ENCODE data around the gene ZNF43.

ZNF43 gene

DNA sequence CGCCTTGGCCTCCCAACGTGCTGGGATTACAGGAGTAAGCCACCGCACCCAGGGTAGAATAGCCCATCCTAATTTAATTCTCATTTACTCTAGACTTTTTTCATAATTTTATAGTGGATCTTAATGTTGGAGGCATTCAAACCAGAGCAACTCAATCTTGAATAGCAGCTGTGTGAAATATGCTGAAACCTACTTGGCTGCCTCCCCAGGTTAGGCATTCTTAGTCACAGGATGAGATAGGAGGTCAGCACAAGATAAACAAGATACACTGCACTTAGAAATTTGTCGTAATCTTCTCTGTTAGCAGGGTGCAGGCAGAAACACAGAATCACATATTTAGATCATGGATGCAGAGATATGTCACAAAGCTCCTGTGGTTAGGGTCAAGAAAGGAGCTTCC, 2.7 kb upstream of the ZNF43 start:
- Histone ChIP-seq H4K8ac (ENCODE audit: low read depth, low read length) (no peak overlapping the region), H3K4me3 (ENCODE audit: low read length in 2 of 2) (no peak overlapping the region), H3K36me3 (replicated peaks in 1 of 2; ENCODE audit: control insufficient read depth in 2 of 2, insufficient read depth in 2 of 2, low read length in 2 of 2) (peaks cover 44 to 76% of the 10 kb centered on the region in 2 donors), H3K14ac (ENCODE audit: low read length) (no peak overlapping the region), H3K23ac (ENCODE audit: low read depth, low read length, poor library complexity) (no peak overlapping the region), H3K27ac (replicated peaks; ENCODE audit: low read length) (no peak overlapping the region), H2BK5ac (ENCODE audit: low read length) (no peak overlapping the region), H2BK120ac (ENCODE audit: low read depth, low read length) (no peak overlapping the region), H2BK15ac (ENCODE audit: low read length) (no peak overlapping the region), H2BK12ac (ENCODE audit: low read length) (no peak overlapping the region), H2AFZ (ENCODE audit: low read length) (no peak overlapping the region), H3K4me2 (ENCODE audit: insufficient read depth, low read length, poor library complexity, severe bottlenecking) (no peak overlapping the region), H3K18ac (ENCODE audit: low read length) (no peak overlapping the region), H3K9ac (ENCODE audit: low read depth, low read length, poor library complexity) (no peak overlapping the region), H3K4me1 (ENCODE audit: control insufficient read depth in 2 of 2, insufficient read depth in 1 of 2, low read depth in 1 of 2, low read length in 2 of 2) (peaks cover 2 to 3% of the 10 kb centered on the region in 2 donors), H2AK5ac (ENCODE audit: low read depth, low read length) (no peak overlapping the region), H3K79me1 (ENCODE audit: low read depth, low read length) (peaks cover 2% of the 10 kb centered on the region), H3K4ac (ENCODE audit: low read length) (no peak overlapping the region), H4K91ac (ENCODE audit: low read depth, low read length, poor library complexity) (no peak overlapping the region), H3K27me3 (ENCODE audit: control insufficient read depth in 3 of 3, insufficient read depth in 3 of 3, low read depth in 1 of 3, low read length in 3 of 3) (no peaks in the 10 kb centered on the region), H3K9me3 (replicated peaks in 1 of 2; ENCODE audit: control insufficient read depth in 2 of 2, insufficient read depth in 1 of 2, low read depth in 1 of 2, low read length in 2 of 2) (peaks cover 4 to 14% of the 10 kb centered on the region in 2 donors)
- no peak for DNase-seq (ENCODE audit: low spot score)
- WGBS, 2 donors (ENCODE audit: extremely low coverage in 2 of 2, insufficient read length in 2 of 2, insufficient replicate concordance in 1 of 2), result no CpG with 5 or more reads among the region's 4 CpGs

DNA sequence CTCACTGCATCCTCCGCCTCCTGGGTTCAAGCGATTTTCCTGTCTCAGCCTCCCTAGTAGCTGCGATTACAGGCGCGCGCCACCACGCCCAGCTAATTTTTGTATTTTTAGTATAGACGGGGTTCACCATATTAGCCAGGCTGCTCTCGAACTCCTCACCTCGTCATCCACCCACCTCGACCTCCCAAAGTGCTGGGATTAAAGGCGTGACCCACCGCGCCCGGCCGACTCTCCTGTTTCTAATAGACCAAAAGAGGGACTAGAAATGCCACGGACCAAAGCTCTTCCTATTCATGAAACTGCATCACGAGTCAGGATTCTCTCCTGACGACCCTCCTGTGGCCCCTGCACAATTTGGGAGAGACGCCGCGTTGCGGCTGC, 563 bp downstream of the ZNF43 start:
- Histone ChIP-seq H3K27me3 (ENCODE audit: control insufficient read depth in 3 of 3, insufficient read depth in 3 of 3, low read depth in 1 of 3, low read length in 3 of 3) (no peaks in the 10 kb centered on the region), H4K91ac (ENCODE audit: low read depth, low read length, poor library complexity) (no peak overlapping the region), H2BK120ac (ENCODE audit: low read depth, low read length) (no peak overlapping the region), H3K4me3 (ENCODE audit: low read length in 2 of 2) (peak overlapping the region; percentile 72 to 92), H3K23ac (ENCODE audit: low read depth, low read length, poor library complexity) (peak overlapping the region; percentile 95), H3K4me1 (ENCODE audit: control insufficient read depth in 2 of 2, insufficient read depth in 1 of 2, low read depth in 1 of 2, low read length in 2 of 2) (peaks cover 2 to 3% of the 10 kb centered on the region in 2 donors), H2AK5ac (ENCODE audit: low read depth, low read length) (no peak overlapping the region), H3K18ac (ENCODE audit: low read length) (peak overlapping the region; percentile 95), H2AFZ (ENCODE audit: low read length) (peak overlapping the region; percentile 84), H2BK5ac (ENCODE audit: low read length) (peak overlapping the region; percentile 93), H4K8ac (ENCODE audit: low read depth, low read length) (peak overlapping the region; percentile 82), H3K79me1 (ENCODE audit: low read depth, low read length) (peaks cover 4% of the 10 kb centered on the region), H3K4ac (ENCODE audit: low read length) (peak overlapping the region; percentile 89), H3K27ac (replicated peaks; ENCODE audit: low read length) (peak overlapping the region; percentile 99), H2BK12ac (ENCODE audit: low read length) (no peak overlapping the region), H2BK15ac (ENCODE audit: low read length) (no peak overlapping the region), H3K4me2 (ENCODE audit: insufficient read depth, low read length, poor library complexity, severe bottlenecking) (peak overlapping the region; percentile 86), H3K9me3 (replicated peaks in 1 of 2; ENCODE audit: control insufficient read depth in 2 of 2, insufficient read depth in 1 of 2, low read depth in 1 of 2, low read length in 2 of 2) (peaks cover 4 to 46% of the 10 kb centered on the region in 2 donors), H3K36me3 (replicated peaks in 1 of 2; ENCODE audit: control insufficient read depth in 2 of 2, insufficient read depth in 2 of 2, low read length in 2 of 2) (peaks cover 22 to 70% of the 10 kb centered on the region in 2 donors), H3K9ac (ENCODE audit: low read depth, low read length, poor library complexity) (peak overlapping the region; percentile 95), H3K14ac (ENCODE audit: low read length) (peak overlapping the region; percentile 98)
- DNase-seq (ENCODE audit: low spot score), result no peak
- no CpG with 5 or more reads among the region's 23 CpGs for WGBS, 2 donors (ENCODE audit: extremely low coverage in 2 of 2, insufficient read length in 2 of 2, insufficient replicate concordance in 1 of 2)

DNA sequence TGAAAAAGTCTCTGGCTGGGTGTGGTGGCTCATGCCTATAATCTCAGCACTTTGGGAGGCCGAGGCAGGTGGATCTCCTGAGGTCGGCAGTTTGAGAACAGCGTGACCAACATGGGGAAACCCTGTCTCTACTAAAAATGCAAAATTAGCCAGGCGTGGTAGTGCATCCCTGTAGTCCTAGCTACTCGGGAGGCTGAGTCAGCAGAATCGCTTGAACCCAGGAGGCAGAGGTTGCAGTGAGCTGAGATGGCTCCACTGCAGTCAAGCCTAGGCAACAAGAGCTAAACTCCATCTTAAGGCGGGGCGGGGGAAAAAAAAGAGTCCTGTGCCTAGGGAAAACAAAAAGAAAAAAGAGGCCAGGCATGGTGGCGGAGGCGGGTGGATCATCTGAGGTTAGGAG, 2.2 kb downstream of the ZNF43 start:
- H4K91ac ChIP-seq (ENCODE audit: low read depth, low read length, poor library complexity), result no peak overlapping the region
- peaks cover 7 to 69% of the 10 kb centered on the region in 2 donors for H3K36me3 ChIP-seq (replicated peaks in 1 of 2; ENCODE audit: control insufficient read depth in 2 of 2, insufficient read depth in 2 of 2, low read length in 2 of 2)
- no peak for DNase-seq (ENCODE audit: low spot score)
- H2BK5ac ChIP-seq (ENCODE audit: low read length), result no peak overlapping the region
- WGBS, 2 donors (ENCODE audit: extremely low coverage in 2 of 2, insufficient read length in 2 of 2, insufficient replicate concordance in 1 of 2), result no CpG with 5 or more reads among the region's 10 CpGs
- no peak overlapping the region for H4K8ac ChIP-seq (ENCODE audit: low read depth, low read length)
- no peak overlapping the region for H2AFZ ChIP-seq (ENCODE audit: low read length)
- H3K27ac ChIP-seq (replicated peaks; ENCODE audit: low read length), result no peak overlapping the region
- no peak overlapping the region for H3K23ac ChIP-seq (ENCODE audit: low read depth, low read length, poor library complexity)
- H2BK120ac ChIP-seq (ENCODE audit: low read depth, low read length), result no peak overlapping the region
- peaks cover 2 to 3% of the 10 kb centered on the region in 2 donors for H3K4me1 ChIP-seq (ENCODE audit: control insufficient read depth in 2 of 2, insufficient read depth in 1 of 2, low read depth in 1 of 2, low read length in 2 of 2)
- no peak overlapping the region for H2BK12ac ChIP-seq (ENCODE audit: low read length)
- no peak overlapping the region for H3K9ac ChIP-seq (ENCODE audit: low read depth, low read length, poor library complexity)
- no peak overlapping the region for H2AK5ac ChIP-seq (ENCODE audit: low read depth, low read length)
- H3K9me3 ChIP-seq (replicated peaks in 1 of 2; ENCODE audit: control insufficient read depth in 2 of 2, insufficient read depth in 1 of 2, low read depth in 1 of 2, low read length in 2 of 2), result peaks cover 4 to 61% of the 10 kb centered on the region in 2 donors
- no peaks in the 10 kb centered on the region for H3K27me3 ChIP-seq (ENCODE audit: control insufficient read depth in 3 of 3, insufficient read depth in 3 of 3, low read depth in 1 of 3, low read length in 3 of 3)
- H3K18ac ChIP-seq (ENCODE audit: low read length), result no peak overlapping the region
- peak overlapping the region in 1 of 2 donors; percentile 38 for H3K4me3 ChIP-seq (ENCODE audit: low read length in 2 of 2)
- no peak overlapping the region for H3K4me2 ChIP-seq (ENCODE audit: insufficient read depth, low read length, poor library complexity, severe bottlenecking)
- no peak overlapping the region for H3K14ac ChIP-seq (ENCODE audit: low read length)
- H3K79me1 ChIP-seq (ENCODE audit: low read depth, low read length), result peaks cover 2% of the 10 kb centered on the region
- H2BK15ac ChIP-seq (ENCODE audit: low read length), result no peak overlapping the region
- no peak overlapping the region for H3K4ac ChIP-seq (ENCODE audit: low read length)

DNA sequence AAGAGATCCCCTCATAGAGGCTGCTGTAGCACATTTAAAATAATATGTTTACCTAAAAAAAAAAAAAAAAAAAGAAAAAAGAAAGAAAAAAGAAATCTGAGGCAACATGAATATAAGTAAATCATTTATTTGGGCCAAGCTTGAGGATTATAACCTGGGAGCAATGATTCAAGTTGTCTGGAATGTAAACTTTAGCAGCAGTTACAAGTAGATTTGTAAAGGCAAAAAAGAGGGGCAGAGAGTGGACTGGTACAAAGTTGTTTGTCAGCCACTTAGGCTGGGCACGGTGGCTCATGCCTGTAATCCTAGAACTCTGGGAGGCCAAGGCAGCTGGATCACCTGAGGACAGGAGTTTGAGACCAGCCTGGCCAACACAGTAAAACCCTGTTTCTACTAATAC, 11.3 kb downstream of the ZNF43 start:
- Histone ChIP-seq H3K23ac (ENCODE audit: low read depth, low read length, poor library complexity) (no peak overlapping the region), H4K91ac (ENCODE audit: low read depth, low read length, poor library complexity) (no peak overlapping the region), H3K9me3 (replicated peaks in 1 of 2; ENCODE audit: control insufficient read depth in 2 of 2, insufficient read depth in 1 of 2, low read depth in 1 of 2, low read length in 2 of 2) (peaks cover 23 to 96% of the 10 kb centered on the region in 2 donors), H2BK12ac (ENCODE audit: low read length) (no peak overlapping the region), H3K9ac (ENCODE audit: low read depth, low read length, poor library complexity) (no peak overlapping the region), H3K4me3 (ENCODE audit: low read length in 2 of 2) (peak overlapping the region in 1 of 2 donors; percentile 36), H2BK120ac (ENCODE audit: low read depth, low read length) (no peak overlapping the region), H3K18ac (ENCODE audit: low read length) (no peak overlapping the region), H3K79me1 (ENCODE audit: low read depth, low read length) (peaks cover 3% of the 10 kb centered on the region), H3K36me3 (replicated peaks in 1 of 2; ENCODE audit: control insufficient read depth in 2 of 2, insufficient read depth in 2 of 2, low read length in 2 of 2) (peaks cover 26 to 84% of the 10 kb centered on the region in 2 donors), H3K27me3 (ENCODE audit: control insufficient read depth in 3 of 3, insufficient read depth in 3 of 3, low read depth in 1 of 3, low read length in 3 of 3) (no peaks in the 10 kb centered on the region), H3K4me1 (ENCODE audit: control insufficient read depth in 2 of 2, insufficient read depth in 1 of 2, low read depth in 1 of 2, low read length in 2 of 2) (no peaks in the 10 kb centered on the region), H3K4ac (ENCODE audit: low read length) (no peak overlapping the region), H2BK15ac (ENCODE audit: low read length) (no peak overlapping the region), H3K27ac (replicated peaks; ENCODE audit: low read length) (no peak overlapping the region), H2BK5ac (ENCODE audit: low read length) (no peak overlapping the region), H2AK5ac (ENCODE audit: low read depth, low read length) (no peak overlapping the region), H4K8ac (ENCODE audit: low read depth, low read length) (no peak overlapping the region), H3K4me2 (ENCODE audit: insufficient read depth, low read length, poor library complexity, severe bottlenecking) (no peak overlapping the region), H3K14ac (ENCODE audit: low read length) (no peak overlapping the region), H2AFZ (ENCODE audit: low read length) (no peak overlapping the region)
- DNase-seq (ENCODE audit: low spot score), result no peak
- no CpG with 5 or more reads among the region's 1 CpG for WGBS, 2 donors (ENCODE audit: extremely low coverage in 2 of 2, insufficient read length in 2 of 2, insufficient replicate concordance in 1 of 2)
